ENCODE results near the gene YBX3.
"Not testable (repeated sequence)": the region's sequence is repeated elsewhere in the genome, so short reads cannot be mapped to it uniquely, and the experiment has no call there.

YBX3 gene

DNA sequence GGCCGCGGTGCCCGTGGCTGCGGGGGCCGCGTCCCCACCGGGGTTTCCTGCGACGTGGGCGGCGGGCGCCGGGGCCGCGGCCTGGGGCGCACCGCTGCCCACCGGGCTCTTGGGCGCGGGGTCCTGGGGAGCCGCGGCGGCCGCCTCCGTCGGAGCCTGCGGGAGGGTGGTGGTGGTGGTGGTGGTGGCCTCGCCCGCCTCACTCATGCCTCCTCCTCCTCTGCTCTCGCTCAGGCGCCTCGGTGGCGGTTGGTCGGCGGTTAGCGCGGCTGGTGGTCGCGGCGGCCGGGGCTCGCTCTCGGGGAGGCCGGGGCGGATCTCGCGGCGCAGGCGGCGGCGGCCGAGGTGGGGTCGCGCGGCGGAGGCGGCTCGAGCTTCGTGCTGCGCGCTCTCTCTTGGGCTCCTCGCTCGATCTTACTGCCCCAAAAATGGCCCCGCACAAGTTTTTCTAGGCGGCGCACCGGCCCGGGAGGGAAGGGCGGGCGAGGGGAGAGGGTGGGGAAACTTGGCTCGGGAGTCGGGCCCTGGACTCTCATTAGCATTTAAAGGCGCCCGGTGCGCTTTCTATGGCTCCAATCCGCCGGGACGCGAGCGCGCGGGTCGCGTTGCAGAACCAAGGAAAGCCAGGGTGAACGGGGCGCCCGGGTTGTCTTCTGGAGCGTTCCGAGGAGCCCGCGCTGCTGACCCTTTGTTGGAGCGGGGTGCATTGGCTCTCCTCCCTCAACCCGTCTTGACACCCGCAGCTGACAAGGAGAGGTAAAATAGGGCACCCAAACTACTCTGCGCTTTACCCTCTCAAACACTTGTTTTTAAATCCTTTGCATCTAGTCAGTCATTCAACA, at the start of gene YBX3:
YBX3 (minus strand) TSS at position 419 of the 842 bp plus-strand sequence; CDS start at position 207, 212 bp downstream.
- peak; percentile 15 for DNase-seq

DNA sequence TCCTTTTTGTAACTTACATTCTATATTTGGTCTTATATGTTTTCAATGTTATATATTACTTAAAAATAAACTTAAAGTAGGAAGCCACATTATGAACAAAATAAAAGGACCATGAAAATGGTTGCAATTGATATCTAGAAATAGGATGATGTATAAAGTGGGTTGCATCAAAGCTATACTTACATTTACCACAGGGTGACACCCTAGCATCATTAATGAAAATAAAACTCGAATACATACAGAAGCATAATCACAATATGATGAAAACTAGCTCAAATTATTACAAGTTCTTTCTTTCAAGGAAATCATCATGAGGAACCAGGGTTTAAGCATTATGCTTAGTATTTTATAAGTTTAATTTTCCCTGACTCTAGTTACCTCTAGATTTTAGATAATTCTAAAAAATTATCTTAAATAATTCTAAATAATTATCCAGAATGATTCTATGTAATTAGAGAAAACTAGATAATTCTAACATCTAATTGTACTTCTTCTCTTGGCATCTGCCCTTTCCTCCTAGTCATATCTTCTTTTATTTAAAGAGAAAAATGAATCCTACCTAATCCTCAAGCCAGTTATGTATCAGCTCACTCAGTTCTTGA, 48.1 kb upstream of the YBX3 start:
- no peak for DNase-seq

DNA sequence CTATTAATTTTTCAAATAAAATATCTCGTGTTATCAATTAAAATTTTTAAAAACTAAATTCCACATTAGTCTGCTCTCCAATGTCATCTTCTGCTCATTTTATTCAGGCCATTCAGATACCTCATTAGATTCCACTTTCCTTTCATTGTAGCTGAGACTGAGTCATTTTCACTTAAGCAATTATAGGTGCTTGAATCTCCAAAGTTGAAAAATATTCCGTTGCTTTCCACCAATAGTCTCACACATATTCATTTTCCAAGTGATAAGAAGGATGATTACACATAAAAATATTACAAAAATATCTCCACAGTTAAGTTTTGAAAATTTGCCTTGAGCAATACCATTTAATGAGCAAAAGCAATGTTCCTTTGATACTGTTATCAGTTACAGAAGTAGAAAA, 36.5 kb upstream of the YBX3 start:
- DNase-seq: no peak

DNA sequence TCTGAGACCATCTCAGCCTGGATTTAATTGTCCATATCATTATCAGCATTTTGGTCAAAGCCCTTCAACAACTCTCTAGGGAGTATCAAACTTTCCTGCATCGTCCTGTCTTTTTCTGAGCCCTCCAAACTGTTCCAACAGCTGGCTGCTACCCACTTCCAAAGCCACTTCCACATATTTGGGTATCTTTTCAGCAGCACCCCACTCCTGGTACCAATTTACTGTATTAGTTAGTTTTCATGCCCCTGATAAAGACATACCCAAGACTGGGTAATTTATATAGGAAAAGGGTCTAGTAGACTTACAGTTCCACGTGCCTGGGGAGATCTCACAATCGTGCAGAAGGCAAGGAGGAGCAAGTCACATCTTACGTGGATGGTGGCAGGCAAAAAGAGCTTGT, 33.1 kb upstream of the YBX3 start:
- DNase-seq: no peak

DNA sequence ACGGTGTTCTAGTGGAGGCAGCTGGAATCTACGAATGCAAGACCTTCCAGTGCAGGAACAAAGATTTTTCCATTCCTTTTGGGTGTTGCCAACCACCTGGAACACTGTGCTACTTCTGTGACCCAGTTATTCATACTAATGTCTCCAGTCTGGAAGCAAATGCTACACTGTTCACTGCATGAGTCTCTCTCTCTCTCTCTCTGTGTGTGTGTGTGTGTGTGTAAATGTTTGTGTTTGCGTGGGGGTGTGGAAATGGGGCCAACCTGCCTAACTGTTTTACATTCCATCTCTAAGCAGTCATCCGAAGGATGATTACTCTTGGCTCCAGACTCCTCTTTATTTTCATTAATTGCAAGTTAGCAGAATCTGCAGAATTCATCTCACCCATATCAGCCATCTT, 29.9 kb upstream of the YBX3 start:
- DNase-seq: no peak

DNA sequence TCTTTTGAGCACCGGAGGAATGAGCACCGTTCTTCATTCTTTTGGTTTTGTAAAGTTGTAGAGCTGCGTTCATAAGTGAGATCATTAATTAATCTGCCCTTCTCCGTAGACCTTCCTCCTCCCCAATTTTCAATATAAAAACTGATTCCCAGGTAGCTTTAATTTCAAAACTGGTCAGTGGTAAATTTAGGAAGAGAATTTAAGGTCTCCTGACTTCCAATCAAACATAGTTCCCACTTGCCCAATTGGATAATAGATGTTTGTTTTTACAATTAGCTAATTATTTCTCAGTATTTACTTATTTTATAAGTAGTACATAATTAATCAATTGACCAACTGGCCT, 27.2 kb upstream of the YBX3 start:
- no peak for DNase-seq

DNA sequence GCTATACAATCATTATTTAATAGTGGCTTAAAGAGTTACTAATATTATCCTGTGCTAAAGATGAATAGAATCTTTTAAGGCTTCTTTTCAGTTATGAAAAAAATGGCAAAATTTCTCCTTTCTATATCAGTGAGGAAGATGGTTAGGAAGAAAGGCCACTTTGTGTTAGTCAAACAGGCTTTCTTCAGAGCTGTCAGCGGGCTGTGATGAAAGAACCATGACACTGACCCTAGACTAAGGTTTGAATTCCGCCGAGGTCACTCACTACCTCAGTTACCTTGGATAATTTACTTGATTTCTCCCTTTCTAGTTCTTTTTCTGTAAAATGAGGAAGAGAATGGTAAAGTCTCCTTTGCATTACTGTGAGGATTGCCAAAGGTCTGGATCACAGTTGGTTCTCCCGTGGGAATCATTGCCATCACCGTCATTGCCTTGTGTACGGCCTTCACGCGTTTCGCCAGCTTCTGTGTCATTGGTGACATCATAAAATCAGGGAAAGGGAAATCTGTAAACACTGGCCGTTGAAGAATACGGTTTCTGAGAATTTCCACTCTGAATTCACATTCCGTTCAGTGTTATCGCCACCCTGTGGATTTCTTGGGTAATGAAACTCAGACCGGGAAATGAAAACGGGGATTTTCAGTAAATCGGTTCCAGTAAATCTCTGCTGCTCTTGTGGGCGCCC, 26.7 kb upstream of the YBX3 start:
- peak; percentile 20 for DNase-seq

DNA sequence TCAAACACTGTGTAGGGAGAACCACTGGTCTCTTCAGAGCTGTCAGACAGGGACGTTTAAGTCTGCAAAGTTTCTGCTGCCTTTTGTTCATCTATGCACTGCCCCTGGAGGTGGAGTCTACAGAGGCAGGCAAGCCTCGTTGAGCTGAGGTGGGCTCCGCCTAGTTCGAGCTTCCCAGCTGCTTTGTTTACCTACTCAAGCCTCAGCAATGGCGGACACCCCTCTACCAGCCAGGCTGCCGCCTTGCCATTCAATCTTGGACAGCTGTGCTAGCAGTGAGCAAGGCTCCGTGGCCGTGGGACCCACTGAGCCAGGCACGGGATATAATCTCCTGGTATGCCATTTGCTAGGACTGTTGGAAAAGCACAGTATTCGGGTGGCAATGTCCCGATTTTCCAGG, 24.6 kb upstream of the YBX3 start:
- no peak for DNase-seq

DNA sequence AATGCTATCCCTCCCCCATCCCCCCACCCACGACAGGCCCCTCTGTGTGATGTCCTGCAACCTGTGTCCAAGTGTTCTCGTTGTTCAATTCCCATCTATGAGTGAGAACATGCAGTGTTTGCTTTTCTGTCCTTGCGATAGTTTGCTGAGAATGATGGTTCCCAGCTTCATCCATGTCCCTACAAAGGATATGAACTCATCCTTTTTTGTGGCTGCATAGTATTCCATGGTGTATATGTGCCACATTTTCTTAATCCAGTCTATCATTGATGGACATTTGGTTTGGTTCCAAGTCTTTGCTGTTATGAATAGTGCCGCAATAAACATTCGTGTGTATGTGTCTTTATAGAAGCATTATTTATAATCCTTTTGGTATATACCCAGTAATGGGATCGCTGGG, 20.3 kb upstream of the YBX3 start:
- not testable (repeated sequence) for DNase-seq

DNA sequence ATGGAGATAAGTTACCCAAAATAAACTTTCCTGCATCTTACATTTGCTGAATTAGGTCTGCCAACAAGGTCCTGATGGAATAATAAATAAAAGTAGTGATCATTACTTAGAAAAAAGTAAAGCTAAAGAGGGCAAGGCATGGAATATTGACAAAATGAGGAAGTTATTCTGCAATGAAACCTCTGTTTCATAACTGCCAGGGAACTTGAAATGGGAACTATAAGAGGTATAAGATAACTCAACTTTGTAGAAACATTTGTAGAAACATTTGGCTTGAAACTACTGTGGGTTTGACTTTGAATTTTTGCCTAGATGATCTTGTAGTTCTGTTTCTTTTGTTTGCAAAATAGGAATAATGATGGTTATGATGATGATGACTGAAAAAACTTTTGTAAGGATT, 18.7 kb upstream of the YBX3 start:
- DNase-seq: no peak

DNA sequence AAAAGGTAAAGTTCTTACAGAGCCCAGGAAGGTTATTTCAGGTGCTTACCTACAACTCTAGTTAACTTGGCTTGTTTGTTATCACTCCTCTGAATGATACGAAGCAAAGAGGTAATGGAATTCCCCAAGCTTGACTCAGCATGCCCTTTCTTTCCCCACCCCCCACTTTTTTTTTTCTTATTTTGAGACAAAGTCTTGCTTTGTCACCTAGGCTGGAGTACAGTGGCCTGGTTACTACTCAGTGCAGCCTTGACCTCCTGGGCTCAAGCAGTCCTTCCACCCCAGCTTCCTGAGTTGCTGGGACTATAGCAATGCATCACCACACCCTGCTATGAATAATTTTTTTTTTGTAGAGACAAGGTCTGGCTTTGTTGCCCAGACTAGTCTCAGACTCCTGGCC, 17.1 kb upstream of the YBX3 start:
- no peak for DNase-seq

DNA sequence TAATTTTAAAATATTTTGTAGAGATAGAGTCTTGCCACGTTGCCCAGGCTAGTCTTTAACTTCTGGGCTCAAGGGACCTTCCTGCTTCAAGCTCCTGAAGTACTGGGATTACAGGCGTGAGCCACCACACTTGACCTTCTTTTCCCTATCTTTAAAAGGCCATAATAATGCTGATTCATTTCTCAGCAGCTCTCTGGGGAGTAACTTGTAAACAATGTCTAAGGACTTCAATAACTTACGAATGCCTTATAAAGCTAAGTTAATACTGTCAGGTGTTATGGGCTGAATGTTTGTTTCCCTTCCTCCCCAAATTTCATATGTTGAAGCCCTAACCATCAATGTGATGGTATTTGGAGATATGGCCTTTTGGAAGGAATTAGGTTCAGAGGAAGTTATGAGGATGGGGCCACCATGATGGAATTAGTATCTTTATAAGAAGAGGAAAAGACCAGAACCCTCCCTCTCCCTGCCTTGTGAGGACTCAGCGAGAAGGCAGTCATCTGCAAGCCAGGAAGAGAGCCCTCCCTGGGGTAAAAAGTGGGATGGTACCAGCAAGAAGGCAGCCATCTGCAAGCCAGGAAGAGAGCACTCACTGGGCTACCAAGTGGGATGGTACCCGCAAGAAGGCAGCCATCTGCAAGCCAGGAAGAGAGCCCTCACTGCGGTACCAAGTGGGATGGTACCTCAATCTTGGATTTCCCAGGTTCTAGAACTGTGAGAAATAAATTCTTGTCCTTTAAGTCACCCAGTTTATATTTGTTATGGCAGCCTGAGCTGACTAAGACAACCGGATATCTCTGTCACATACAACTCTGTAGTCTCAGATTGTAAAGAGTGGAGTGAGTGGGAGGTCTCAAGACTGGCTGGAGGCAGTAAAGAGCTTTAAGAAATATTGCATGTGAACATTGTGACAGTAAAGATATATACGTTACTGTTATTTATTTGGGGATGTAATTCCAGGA, 16.3 kb upstream of the YBX3 start:
- no peak for DNase-seq

DNA sequence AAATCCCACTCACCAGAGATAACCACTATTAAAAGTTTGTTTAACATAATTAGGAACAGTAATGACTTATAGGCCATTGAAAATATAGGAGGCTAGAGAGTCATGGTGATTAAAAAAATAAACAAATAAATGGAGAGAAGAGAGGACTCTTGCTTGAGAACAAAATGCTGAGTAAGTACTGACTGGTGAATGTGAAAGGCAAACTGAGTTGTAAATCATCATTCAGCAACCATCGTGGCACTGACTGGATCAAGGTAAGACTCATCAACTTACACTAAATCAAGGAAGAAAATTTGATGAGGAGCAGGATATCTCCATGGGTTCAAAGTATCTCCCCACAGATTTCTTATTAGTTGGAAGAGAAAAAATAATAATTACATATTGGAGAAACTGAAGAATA, 14.1 kb upstream of the YBX3 start:
- no peak for DNase-seq

DNA sequence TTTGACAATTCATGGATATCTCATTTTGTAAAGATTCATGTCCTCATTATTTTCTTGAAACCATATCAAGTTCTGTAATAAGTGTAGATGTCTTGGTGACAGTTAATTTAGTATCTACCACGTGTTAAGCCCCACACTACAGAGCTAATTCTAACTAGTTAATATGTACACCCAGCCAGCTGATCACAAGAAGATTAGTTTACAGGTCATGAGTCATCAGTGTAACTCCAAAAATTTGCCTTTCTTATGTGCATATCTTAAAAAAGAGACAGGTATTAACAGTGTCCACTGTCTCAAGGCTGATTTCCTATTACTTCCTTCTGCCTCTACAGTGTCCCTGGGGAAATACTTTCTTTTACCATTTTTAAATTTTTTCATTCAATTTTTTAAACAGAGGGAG, 13.3 kb upstream of the YBX3 start:
- DNase-seq: no peak

DNA sequence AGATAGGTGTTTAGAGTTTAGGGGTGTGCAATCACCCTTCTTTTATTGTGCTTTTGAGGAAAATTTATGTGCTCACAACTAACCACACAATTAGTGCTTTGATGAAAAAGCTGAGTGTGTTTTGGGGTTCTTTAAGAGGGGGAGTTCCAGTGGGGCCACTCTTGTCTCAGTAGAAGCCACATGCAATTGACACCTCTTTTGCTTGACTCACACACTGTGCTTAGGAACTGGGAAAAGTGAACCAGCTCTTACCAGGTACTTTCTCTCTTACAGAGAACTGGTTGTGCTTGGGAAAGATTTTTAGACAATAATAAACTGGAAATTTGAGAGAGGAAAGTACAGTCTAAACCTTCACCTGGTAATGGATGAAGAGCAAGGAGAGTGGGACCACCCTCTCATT, 12.3 kb upstream of the YBX3 start:
- DNase-seq: no peak

DNA sequence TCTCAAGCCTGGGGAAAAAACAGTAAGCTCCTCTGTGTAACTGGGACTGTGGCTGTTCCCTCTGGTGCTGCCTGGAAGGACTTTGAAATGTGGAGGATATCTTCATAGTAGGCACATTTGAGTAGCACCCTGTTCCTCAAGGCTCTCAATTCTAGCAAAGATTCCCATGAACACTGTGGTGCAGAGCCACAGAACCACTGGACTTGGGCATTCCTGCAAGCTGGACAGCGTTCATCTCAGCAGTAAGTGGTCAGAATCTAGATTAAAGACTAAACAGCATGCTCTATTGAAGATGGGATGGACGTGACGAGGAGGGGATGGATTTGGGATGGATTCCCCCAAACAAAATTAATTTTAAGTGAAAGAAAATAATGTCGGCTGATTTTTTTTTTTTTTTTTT, 9.4 kb upstream of the YBX3 start:
- no peak for DNase-seq

DNA sequence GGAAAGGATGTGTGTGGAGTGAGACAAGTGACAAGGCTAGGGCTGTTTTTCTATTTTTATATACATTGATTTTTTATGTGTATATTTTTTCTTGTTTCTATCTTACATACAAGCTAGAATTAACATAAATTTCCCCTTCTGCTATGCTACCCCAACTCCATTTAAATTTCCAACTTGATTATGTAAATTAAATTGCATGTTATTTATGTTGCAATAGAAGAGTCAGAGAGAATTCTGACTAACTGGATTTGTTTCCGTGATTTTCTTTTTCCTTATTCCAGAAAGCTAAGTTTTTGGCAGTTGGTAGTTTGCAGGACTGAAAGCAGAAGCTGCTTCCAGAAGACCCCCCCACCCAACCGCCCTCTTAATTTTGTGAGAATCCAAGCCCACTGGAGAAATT, 8.9 kb upstream of the YBX3 start:
- no peak for DNase-seq

DNA sequence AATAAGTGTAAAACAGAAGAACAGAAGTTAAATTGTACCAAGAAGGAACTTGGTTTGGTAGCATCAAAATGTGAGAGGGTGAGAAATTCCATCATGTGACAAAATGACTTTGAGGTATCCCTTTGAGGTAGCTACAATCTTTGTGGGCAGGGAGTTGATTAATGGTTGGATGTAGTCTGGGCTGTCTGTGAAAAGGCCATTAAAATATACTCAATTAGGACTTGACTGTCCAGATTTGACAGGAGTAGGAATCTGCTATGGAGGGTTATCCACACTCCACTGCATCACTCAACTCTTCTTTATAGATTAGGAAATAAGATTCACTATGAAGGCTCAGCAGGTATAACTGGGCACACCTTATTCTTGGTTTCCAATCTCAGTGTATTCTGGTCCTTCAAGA, 7.4 kb upstream of the YBX3 start:
- no peak for DNase-seq

DNA sequence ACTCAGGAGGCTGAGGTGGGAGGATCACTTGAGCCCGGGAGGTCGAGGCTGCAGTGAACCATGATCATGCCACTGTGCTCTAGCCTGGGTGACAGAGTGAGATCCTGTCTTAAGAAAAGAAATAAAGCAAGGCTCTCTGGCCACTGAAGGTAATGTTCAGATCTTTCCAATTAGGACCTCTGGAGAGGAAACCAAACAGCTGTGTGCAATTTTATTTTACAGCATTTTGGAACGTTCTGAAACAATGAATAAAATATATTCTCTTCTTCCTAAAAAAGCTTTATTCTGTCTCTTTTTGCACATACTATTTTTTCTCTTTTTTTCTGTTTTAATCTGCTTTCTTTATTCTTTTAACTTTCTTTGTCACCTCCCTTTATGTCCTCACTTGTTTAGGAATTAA, 5.0 kb upstream of the YBX3 start:
- no peak for DNase-seq

DNA sequence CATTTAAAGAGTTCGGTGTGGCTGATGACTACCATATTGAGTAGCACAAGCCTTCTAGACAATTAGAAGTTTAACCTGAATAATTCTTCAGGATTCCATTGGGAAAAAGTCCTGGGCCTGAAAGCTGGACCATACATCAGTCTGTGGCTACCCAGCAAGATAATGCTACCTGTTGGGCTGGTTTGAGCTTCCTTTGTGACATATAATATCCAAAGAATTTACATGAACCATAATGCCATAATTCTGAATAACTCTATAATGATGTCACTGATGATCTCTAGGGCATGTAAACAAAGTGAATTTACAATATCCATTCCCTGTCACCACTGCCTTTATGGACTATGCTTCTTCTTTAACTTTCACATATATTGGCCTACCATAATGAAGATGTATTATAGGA, 3.8 kb upstream of the YBX3 start:
- no peak for DNase-seq

DNA sequence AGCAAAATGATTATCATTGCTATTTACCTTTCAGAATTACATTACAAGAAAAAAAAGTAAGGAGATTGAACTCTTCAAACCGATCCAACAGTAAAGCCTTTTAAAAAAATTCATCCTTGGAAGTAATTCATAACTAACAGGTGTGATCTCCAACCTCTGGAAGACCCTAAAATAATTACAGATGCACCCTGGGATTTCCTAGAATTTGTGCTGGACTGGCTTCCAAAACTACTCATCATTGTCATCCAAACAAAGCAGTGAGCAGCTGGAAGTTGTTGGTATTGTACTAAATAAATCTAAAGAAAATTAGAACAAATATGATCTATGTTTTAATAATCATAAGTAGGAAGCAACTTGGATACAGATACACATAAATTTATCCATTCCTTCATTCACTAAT, 1.9 kb upstream of the YBX3 start:
- DNase-seq: no peak

DNA sequence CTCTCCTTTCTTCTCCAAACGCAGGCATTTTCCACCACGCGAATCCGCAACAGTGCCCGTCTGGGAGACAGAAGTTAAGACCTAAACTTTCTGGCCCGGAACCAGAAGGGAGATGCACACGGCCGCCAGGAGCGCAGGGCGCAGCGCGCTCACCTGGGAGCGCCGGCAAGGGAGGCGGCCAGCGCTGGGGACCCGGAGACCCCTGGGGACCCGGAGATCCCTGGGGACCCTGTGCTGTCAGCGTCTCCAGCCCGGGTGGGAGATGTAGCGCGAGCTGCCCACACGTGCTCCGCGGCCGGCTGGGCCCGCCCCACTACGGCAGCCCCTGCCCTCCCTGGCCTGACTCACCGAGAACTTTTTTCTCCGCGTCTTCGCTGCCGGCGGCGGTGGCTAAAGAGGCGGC, 620 bp downstream of the YBX3 start:
- DNase-seq: no peak

All from NCI-H2171 (cell line).